HK-2 (cell line): ENCODE data around the gene CCDC6.
A peak's percentile ranks its signal among the peaks of the same experiment; 100 is the strongest.
"Not testable (repeated sequence)": the region's sequence is repeated elsewhere in the genome, so short reads cannot be mapped to it uniquely, and the experiment has no call there.

Source experiments
- DNase-seq: peaks from one replicate; pipeline ENCODE4 v3.0.0-alpha.2; 2018; ENCODE audit not compliant: unreplicated experiment

CCDC6 gene

GRCh38 chr10:59905731-59906416, 482 bp downstream of the CCDC6 start:
- no peak for DNase-seq

- peak; percentile 51 for DNase-seq
Observed at GRCh38 chr10:59905066-59905730, 1.2 kb downstream of the CCDC6 start.

- no peak for DNase-seq
Observed at GRCh38 chr10:59904426-59905065, 1.8 kb downstream of the CCDC6 start.

GRCh38 chr10:59903871-59904270, 2.5 kb downstream of the CCDC6 start:
- DNase-seq = no peak

GRCh38 chr10:59902016-59902415, 4.3 kb downstream of the CCDC6 start:
- DNase-seq = no peak

GRCh38 chr10:59901470-59901869, 4.9 kb downstream of the CCDC6 start:
- DNase-seq = no peak

GRCh38 chr10:59900048-59900727, 6.2 kb downstream of the CCDC6 start:
- no peak for DNase-seq

- DNase-seq = no peak
Observed at GRCh38 chr10:59898125-59898835, 8.1 kb downstream of the CCDC6 start.

- no peak for DNase-seq
Observed at GRCh38 chr10:59896191-59896590, 10.2 kb downstream of the CCDC6 start.

- DNase-seq = no peak
Observed at GRCh38 chr10:59895629-59896116, 10.7 kb downstream of the CCDC6 start.

GRCh38 chr10:59894114-59894513, 12.2 kb downstream of the CCDC6 start:
- DNase-seq = no peak

GRCh38 chr10:59892697-59893096, 13.7 kb downstream of the CCDC6 start:
- no peak for DNase-seq

- no peak for DNase-seq
Observed at GRCh38 chr10:59891936-59892335, 14.4 kb downstream of the CCDC6 start.

- no peak for DNase-seq
Observed at GRCh38 chr10:59891349-59891748, 15.0 kb downstream of the CCDC6 start.

GRCh38 chr10:59888781-59889435, 17.4 kb downstream of the CCDC6 start:
- DNase-seq = no peak

- no peak for DNase-seq
Observed at GRCh38 chr10:59887972-59888640, 18.2 kb downstream of the CCDC6 start.

- DNase-seq = no peak
Observed at GRCh38 chr10:59887006-59887405, 19.4 kb downstream of the CCDC6 start.

GRCh38 chr10:59885430-59886134, 20.8 kb downstream of the CCDC6 start:
- DNase-seq = no peak

- not testable (repeated sequence) for DNase-seq
Observed at GRCh38 chr10:59884893-59885292, 21.5 kb downstream of the CCDC6 start.

GRCh38 chr10:59881640-59882039, 24.7 kb downstream of the CCDC6 start:
- no peak for DNase-seq
